CD4-positive, CD25-positive, alpha-beta regulatory T cell (primary cell): Measurements from ENCODE around the gene GJA8. TPM values are rescaled to one million over a fixed set of nuclear protein-coding genes. Genes with fewer than 3 reads are reported as not detected.
"Not testable (repeated sequence)": the region's sequence is repeated elsewhere in the genome, so short reads cannot be mapped to it uniquely, and the experiment has no call there.

ENCODE experiments used
- ATAC-seq, 2 donors: fragments of 150-1000 bp; cut with Tn5 transposase; one replicate each; pipeline ENCODE4 v1.10.0; 2021; ENCODE audit warnings: low read depth in 2 of 2, moderate number of reproducible peaks in 2 of 2, moderate library complexity in 1 of 2
- DNase-seq, 3 donors: peaks; one replicate each; pipeline versions ENCODE4 v3.0.0 to v3.0.0-alpha.2; 2012 to 2022; ENCODE audit warnings: mixed read lengths in 1 of 3
- H3K27ac ChIP-seq: one replicate; pipeline ENCODE4 v1.7.0; 2013; ENCODE audit warnings: mild to moderate bottlenecking, low read length; ENCODE audit not compliant: insufficient read depth, poor library complexity, severe bottlenecking
- H3K27me3 ChIP-seq: one replicate; pipeline ENCODE4 v1.7.0; 2013; ENCODE audit warnings: low read length; ENCODE audit not compliant: control insufficient read depth, insufficient read depth
- H3K36me3 ChIP-seq: one replicate; pipeline ENCODE4 v1.7.0; 2013; ENCODE audit warnings: mild to moderate bottlenecking, low read length, moderate library complexity; ENCODE audit not compliant: control insufficient read depth, insufficient read depth
- H3K4me1 ChIP-seq: 2 replicates; pipeline ENCODE4 v1.7.0; 2013; ENCODE audit warnings: mild to moderate bottlenecking, low read length; ENCODE audit not compliant: insufficient read depth, control insufficient read depth, poor library complexity, severe bottlenecking
- H3K4me3 ChIP-seq: one replicate; pipeline ENCODE4 v1.7.0; 2013; ENCODE audit warnings: low read depth, mild to moderate bottlenecking, low read length, moderate library complexity
- H3K9me3 ChIP-seq, 2 experiments: 1 replicate in 1 of 2; 2 replicates in 1 of 2; pipeline ENCODE4 v1.7.0; 2013; ENCODE audit warnings: low read length in 2 of 2, mild to moderate bottlenecking in 1 of 2, moderate library complexity in 1 of 2; ENCODE audit not compliant: control insufficient read depth in 2 of 2
- H3K27ac Mint-ChIP-seq, 3 donors: one replicate each; pipeline ENCODE4 v1.8.0; 2020 to 2022; ENCODE audit warnings: mild to moderate bottlenecking in 3 of 3, mixed read lengths in 3 of 3, moderate library complexity in 2 of 3
- H3K27me3 Mint-ChIP-seq: one replicate; pipeline ENCODE4 v1.8.0; 2022; ENCODE audit warnings: mild to moderate bottlenecking, mixed read lengths
- H3K36me3 Mint-ChIP-seq: one replicate; pipeline ENCODE4 v1.8.0; 2020; ENCODE audit warnings: mixed read lengths
- H3K4me1 Mint-ChIP-seq, 4 donors: one replicate each; pipeline ENCODE4 v1.8.0; 2020 to 2022; ENCODE audit warnings: mixed read lengths in 4 of 4, mild to moderate bottlenecking in 1 of 4
- H3K4me3 Mint-ChIP-seq, 4 donors: one replicate each; pipeline ENCODE4 v1.8.0; 2020 to 2022; ENCODE audit warnings: mild to moderate bottlenecking in 4 of 4, mixed read lengths in 4 of 4, moderate library complexity in 3 of 4
- H3K9me3 Mint-ChIP-seq, 7 donors: one replicate each; pipeline ENCODE4 v1.8.0; 2020 to 2022; ENCODE audit warnings: mixed read lengths in 7 of 7, mild to moderate bottlenecking in 3 of 7, moderate library complexity in 2 of 7
- polyA plus RNA-seq, 4 donors: library from polyadenylated mRNA; unstranded; fragments of 300-500 nt; fragmentation: Illumina TruSeq; gene quantifications; one replicate each; pipeline ENCODE4 v1.2.3, GENCODE V29; 2021
- total RNA-seq: library from RNA; stranded (reverse); gene quantifications from one replicate; pipeline ENCODE4 v1.2.3, GENCODE V29; 2022

The GJA8 gene
- total and polyA plus RNA-seq, 5 donors from 2014 or later: not detected

- Mint-ChIP-seq H3K36me3 (no peaks in the 10 kb centered on the region), H3K9me3 (peaks cover 0 to 1% (median 0%) of the 10 kb centered on the region in 7 donors), H3K27ac (no peak overlapping the region), H3K27me3 (peaks cover 31% of the 10 kb centered on the region), H3K4me3 (no peak overlapping the region), H3K4me1 (peaks cover 0 to 2% (median 0%) of the 10 kb centered on the region in 4 donors)
- Histone ChIP-seq H3K9me3 (no peaks in the 10 kb centered on the region), H3K27me3 (peaks cover 3% of the 10 kb centered on the region), H3K4me1 (no peaks in the 10 kb centered on the region), H3K4me3 (no peak overlapping the region), H3K36me3 (no peaks in the 10 kb centered on the region), H3K27ac (no peak overlapping the region)
- DNase-seq (peak in 1 of 3 donors; percentile 11), ATAC-seq (no peak)
Observed at GRCh38 chr1:147904726-147905125, 2.1 kb downstream of the GJA8 start.

- H3K27ac Mint-ChIP-seq: no peak overlapping the region
- Histone ChIP-seq H3K9me3 (no peaks in the 10 kb centered on the region), H3K27me3 (peaks cover 3% of the 10 kb centered on the region), H3K36me3 (no peaks in the 10 kb centered on the region), H3K4me3 (no peak overlapping the region), H3K27ac (no peak overlapping the region), H3K4me1 (no peaks in the 10 kb centered on the region)
- peaks cover 0 to 2% (median 0%) of the 10 kb centered on the region in 4 donors for H3K4me1 Mint-ChIP-seq
- peaks cover 38% of the 10 kb centered on the region for H3K27me3 Mint-ChIP-seq
- ATAC-seq: no peak
- DNase-seq: no peak
- no peaks in the 10 kb centered on the region for H3K36me3 Mint-ChIP-seq
- no peaks in the 10 kb centered on the region for H3K9me3 Mint-ChIP-seq
- no peak overlapping the region for H3K4me3 Mint-ChIP-seq
Observed at GRCh38 chr1:147907786-147908509, 5.4 kb downstream of the GJA8 start.

- no peaks in the 10 kb centered on the region for H3K4me1 ChIP-seq
- Mint-ChIP-seq H3K36me3 (no peaks in the 10 kb centered on the region), H3K4me1 (no peaks in the 10 kb centered on the region), H3K27ac (no peak overlapping the region), H3K9me3 (peaks cover 0 to 3% (median 0%) of the 10 kb centered on the region in 7 donors), H3K4me3 (no peak overlapping the region), H3K27me3 (peaks cover 43% of the 10 kb centered on the region)
- H3K27ac ChIP-seq: no peak overlapping the region
- no peak for ATAC-seq
- no peaks in the 10 kb centered on the region for H3K36me3 ChIP-seq
- H3K27me3 ChIP-seq: peaks cover 12% of the 10 kb centered on the region
- no peak for DNase-seq
- H3K4me3 ChIP-seq: no peak overlapping the region
- no peaks in the 10 kb centered on the region for H3K9me3 ChIP-seq
Observed at GRCh38 chr1:147912553-147912952, 10.0 kb downstream of the GJA8 start.

GRCh38 chr1:147913362-147913942 lies 10.9 kb downstream of the GJA8 start:
- Mint-ChIP-seq H3K27me3 (peaks cover 45% of the 10 kb centered on the region), H3K9me3 (peaks cover 0 to 3% (median 0%) of the 10 kb centered on the region in 7 donors), H3K36me3 (no peaks in the 10 kb centered on the region), H3K27ac (no peak overlapping the region), H3K4me1 (no peaks in the 10 kb centered on the region), H3K4me3 (no peak overlapping the region)
- no peak for DNase-seq
- no peaks in the 10 kb centered on the region for H3K36me3 ChIP-seq
- H3K9me3 ChIP-seq: no peaks in the 10 kb centered on the region
- no peak for ATAC-seq
- peaks cover 12% of the 10 kb centered on the region for H3K27me3 ChIP-seq
- no peak overlapping the region for H3K27ac ChIP-seq
- H3K4me3 ChIP-seq: no peak overlapping the region
- no peaks in the 10 kb centered on the region for H3K4me1 ChIP-seq

- H3K27ac Mint-ChIP-seq: no peak overlapping the region
Observed at GRCh38 chr1:147919896-147920295, 17.3 kb downstream of the GJA8 start.

GRCh38 chr1:147924813-147925212 lies 22.2 kb downstream of the GJA8 start:
- Mint-ChIP-seq H3K4me1 (peaks cover 0 to 5% (median 1%) of the 10 kb centered on the region in 4 donors), H3K9me3 (no peaks in the 10 kb centered on the region), H3K27ac (no peak overlapping the region), H3K36me3 (no peaks in the 10 kb centered on the region), H3K4me3 (peak overlapping the region in 2 of 4 donors; percentile 17 to 43), H3K27me3 (peaks cover 10% of the 10 kb centered on the region)
- Histone ChIP-seq H3K4me1 (no peaks in the 10 kb centered on the region), H3K27me3 (no peaks in the 10 kb centered on the region), H3K36me3 (no peaks in the 10 kb centered on the region), H3K27ac (no peak overlapping the region), H3K9me3 (no peaks in the 10 kb centered on the region), H3K4me3 (no peak overlapping the region)
- no peak for ATAC-seq
- DNase-seq: no peak

More at GRCh38 chr1:147919896-147920295, 17.3 kb downstream of the GJA8 start:
- no peaks in the 10 kb centered on the region for H3K9me3 ChIP-seq
- Mint-ChIP-seq H3K4me3 (no peak overlapping the region), H3K27me3 (peaks cover 32% of the 10 kb centered on the region), H3K4me1 (no peaks in the 10 kb centered on the region), H3K36me3 (no peaks in the 10 kb centered on the region), H3K9me3 (peaks cover 0 to 3% (median 0%) of the 10 kb centered on the region in 7 donors)
- no peaks in the 10 kb centered on the region for H3K36me3 ChIP-seq
- ATAC-seq (no peak), DNase-seq (no peak)
- H3K27ac ChIP-seq: no peak overlapping the region
- H3K4me1 ChIP-seq: no peaks in the 10 kb centered on the region
- H3K27me3 ChIP-seq: peaks cover 10% of the 10 kb centered on the region
- no peak overlapping the region for H3K4me3 ChIP-seq

GRCh38 chr1:147927215-147927614 lies 24.6 kb downstream of the GJA8 start:
- not testable (repeated sequence) for H3K27me3 Mint-ChIP-seq, ATAC-seq, DNase-seq, H3K36me3 ChIP-seq, H3K4me3 ChIP-seq, H3K27ac Mint-ChIP-seq, H3K4me3 Mint-ChIP-seq, H3K27me3 ChIP-seq, H3K9me3 ChIP-seq, H3K27ac ChIP-seq, H3K36me3 Mint-ChIP-seq, H3K4me1 ChIP-seq, H3K9me3 Mint-ChIP-seq
- H3K4me1 Mint-ChIP-seq: peaks cover 5 to 27% (median 15%) of the 10 kb centered on the region in 4 donors

GRCh38 chr1:147927689-147928088 lies 25.1 kb downstream of the GJA8 start:
- H3K27ac Mint-ChIP-seq, H3K9me3 ChIP-seq, ATAC-seq, H3K4me3 ChIP-seq, H3K27ac ChIP-seq, H3K36me3 ChIP-seq, H3K4me3 Mint-ChIP-seq, H3K4me1 ChIP-seq, H3K27me3 ChIP-seq, H3K9me3 Mint-ChIP-seq, DNase-seq, H3K27me3 Mint-ChIP-seq, H3K36me3 Mint-ChIP-seq: not testable (repeated sequence)
- H3K4me1 Mint-ChIP-seq: peaks cover 10 to 32% (median 17%) of the 10 kb centered on the region in 4 donors
